Activated naive CD8-positive, alpha-beta T cell treated with anti-CD3 and anti-CD28 coated beads, Interleukin-2, amount 50 U/mL, for 24 hours (primary cell): ENCODE measurements around the gene MBD6.
"Not testable (repeated sequence)": the region's sequence is repeated elsewhere in the genome, so short reads cannot be mapped to it uniquely, and the experiment has no call there.

Experiments used
- ATAC-seq: fragments of 150-1000 bp; cut with Tn5 transposase; one replicate; pipeline ENCODE4 v1.10.0; 2021
- DNase-seq: peaks from one replicate; pipeline ENCODE4 v3.0.0; 2021
- H3K27ac Mint-ChIP-seq: one replicate; pipeline ENCODE4 v1.8.0; 2021; ENCODE audit warnings: mild to moderate bottlenecking, mixed read lengths
- H3K27me3 Mint-ChIP-seq: one replicate; pipeline ENCODE4 v1.8.0; 2021; ENCODE audit warnings: mixed read lengths
- H3K36me3 Mint-ChIP-seq: one replicate; pipeline ENCODE4 v1.8.0; 2021; ENCODE audit warnings: low read depth, mixed read lengths
- H3K4me1 Mint-ChIP-seq: one replicate; pipeline ENCODE4 v1.8.0; 2021; ENCODE audit warnings: mixed read lengths
- H3K4me3 Mint-ChIP-seq: one replicate; pipeline ENCODE4 v1.8.0; 2021; ENCODE audit warnings: mild to moderate bottlenecking, moderate library complexity, mixed read lengths
- H3K9me3 Mint-ChIP-seq: one replicate; pipeline ENCODE4 v1.8.0; 2021; ENCODE audit warnings: mixed read lengths

Gene MBD6

DNA sequence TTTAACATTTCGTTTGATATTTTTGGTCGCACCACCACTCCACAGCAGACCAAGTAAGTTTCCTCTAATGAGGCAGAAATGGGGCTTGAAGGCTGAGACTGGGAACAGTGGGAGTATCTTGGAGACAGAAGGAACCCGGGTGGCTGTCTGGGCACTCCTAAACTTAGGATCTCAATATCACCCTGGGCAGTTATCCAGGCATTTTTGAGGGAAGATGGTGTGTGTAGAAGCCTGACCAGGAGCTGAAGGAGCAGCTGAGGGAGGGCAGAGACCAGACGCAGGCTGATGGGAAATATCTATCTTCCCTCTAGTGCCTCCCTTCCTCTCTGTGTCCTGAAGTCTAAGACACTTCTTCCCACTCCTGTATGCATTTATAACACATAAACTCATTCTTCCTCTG, 24.1 kb upstream of the MBD6 start:
- Mint-ChIP-seq H3K4me3 (no peak overlapping the region), H3K4me1 (peaks cover 3% of the 10 kb centered on the region), H3K36me3 (peaks cover 63% of the 10 kb centered on the region), H3K9me3 (no peaks in the 10 kb centered on the region), H3K27ac (peak overlapping the region; percentile 30), H3K27me3 (no peaks in the 10 kb centered on the region)
- DNase-seq = no peak
- ATAC-seq = no peak

DNA sequence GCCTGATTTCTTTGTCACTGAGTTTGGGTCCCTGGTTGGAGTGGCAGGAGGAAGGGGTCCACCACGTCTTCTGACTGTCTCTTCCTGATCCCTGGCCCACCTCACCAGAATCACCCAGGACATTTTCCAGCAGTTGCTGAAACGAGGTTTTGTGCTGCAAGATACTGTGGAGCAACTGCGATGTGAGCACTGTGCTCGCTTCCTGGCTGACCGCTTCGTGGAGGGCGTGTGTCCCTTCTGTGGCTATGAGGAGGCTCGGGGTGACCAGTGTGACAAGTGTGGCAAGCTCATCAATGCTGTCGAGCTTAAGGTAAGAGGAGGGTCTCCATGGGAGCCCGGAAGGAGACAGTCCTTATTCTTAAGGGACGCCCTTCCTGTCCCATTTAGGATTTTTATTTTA, 22.4 kb upstream of the MBD6 start:
- no peak overlapping the region for H3K27ac Mint-ChIP-seq
- ATAC-seq (no peak), DNase-seq (no peak)
- no peaks in the 10 kb centered on the region for H3K27me3 Mint-ChIP-seq
- H3K9me3 Mint-ChIP-seq = no peaks in the 10 kb centered on the region
- peaks cover 4% of the 10 kb centered on the region for H3K4me1 Mint-ChIP-seq
- peaks cover 74% of the 10 kb centered on the region for H3K36me3 Mint-ChIP-seq
- no peak overlapping the region for H3K4me3 Mint-ChIP-seq

DNA sequence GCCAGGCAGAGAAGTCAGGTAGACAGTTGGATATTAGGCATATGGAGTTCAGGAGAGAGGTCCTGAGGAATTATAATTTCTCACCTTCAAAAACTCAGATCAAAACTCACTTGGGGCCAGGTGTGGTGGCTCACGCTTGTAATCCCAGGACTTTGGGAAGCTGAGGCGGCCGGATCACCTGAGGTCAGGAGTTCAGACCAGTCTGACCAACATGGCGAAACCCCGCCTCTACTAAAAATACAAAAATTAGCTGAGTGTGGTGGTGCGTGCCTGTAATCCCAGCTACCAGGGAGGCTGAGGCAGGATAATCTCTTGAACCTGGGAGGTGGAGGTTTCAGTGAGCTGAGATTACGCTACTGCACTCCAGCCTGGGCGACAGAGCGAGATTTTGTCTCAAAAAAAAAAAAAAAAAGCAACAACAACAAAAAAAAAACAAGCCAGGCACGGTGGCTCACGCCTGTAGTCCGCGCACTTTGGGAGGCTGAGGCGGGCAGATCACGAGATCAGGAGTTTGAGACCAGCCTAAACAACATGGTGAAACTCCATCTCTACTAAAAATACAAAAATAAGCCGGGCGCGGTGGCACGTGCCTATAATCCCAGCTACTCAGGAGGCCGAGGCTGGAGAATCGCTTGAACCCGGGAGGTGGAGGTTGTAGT, 20.2 kb upstream of the MBD6 start:
- H3K4me1 Mint-ChIP-seq, H3K27me3 Mint-ChIP-seq, ATAC-seq, H3K9me3 Mint-ChIP-seq, H3K4me3 Mint-ChIP-seq, H3K27ac Mint-ChIP-seq, DNase-seq: not testable (repeated sequence)
- H3K36me3 Mint-ChIP-seq = peaks cover 76% of the 10 kb centered on the region

DNA sequence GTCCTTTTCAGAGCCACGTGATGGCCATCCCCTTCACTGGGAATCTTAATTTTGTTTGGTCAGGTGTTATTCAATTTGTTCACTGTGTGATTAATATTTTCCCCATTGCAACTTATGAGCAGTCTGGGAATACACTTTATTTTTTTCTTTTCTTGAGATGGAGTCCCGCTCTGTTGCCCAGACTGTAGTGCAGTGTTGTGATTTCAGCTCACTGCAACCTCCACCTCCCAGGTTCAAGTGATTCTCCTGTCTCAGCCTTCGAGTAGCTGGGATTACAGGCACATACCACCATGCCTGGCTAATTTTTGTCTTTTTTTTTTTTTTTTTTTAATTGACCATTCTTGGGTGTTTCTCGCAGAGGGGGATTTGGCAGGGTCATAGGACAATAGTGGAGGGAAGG, 16.1 kb upstream of the MBD6 start:
- H3K27me3 Mint-ChIP-seq, ATAC-seq: not testable (repeated sequence)

DNA sequence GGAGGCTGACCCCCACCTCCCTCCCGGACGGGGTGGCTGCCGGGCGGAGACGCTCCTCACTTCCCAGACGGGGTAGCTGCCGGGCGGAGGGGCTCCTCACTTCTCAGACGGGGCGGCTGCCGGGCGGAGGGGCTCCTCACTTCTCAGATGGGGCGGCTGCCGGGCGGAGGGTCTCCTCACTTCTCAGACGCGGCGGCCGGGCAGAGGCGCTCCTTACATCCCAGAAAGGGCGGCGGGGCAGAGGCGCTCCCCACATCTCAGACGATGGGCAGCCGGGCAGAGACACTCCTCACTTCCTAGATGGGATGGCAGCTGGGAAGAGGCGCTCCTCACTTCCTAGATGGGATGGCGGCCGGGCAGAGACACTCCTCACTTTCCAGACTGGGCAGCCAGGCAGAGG, 14.8 kb upstream of the MBD6 start:
- not testable (repeated sequence) for H3K4me3 Mint-ChIP-seq, H3K4me1 Mint-ChIP-seq, ATAC-seq, H3K27me3 Mint-ChIP-seq, H3K27ac Mint-ChIP-seq, H3K9me3 Mint-ChIP-seq, DNase-seq
- peaks cover 59% of the 10 kb centered on the region for H3K36me3 Mint-ChIP-seq

More for the DNA sequence above, 16.1 kb upstream of the MBD6 start:
- DNase-seq, H3K4me3 Mint-ChIP-seq, H3K9me3 Mint-ChIP-seq, H3K27ac Mint-ChIP-seq, H3K4me1 Mint-ChIP-seq: not testable (repeated sequence)
- peaks cover 54% of the 10 kb centered on the region for H3K36me3 Mint-ChIP-seq

DNA sequence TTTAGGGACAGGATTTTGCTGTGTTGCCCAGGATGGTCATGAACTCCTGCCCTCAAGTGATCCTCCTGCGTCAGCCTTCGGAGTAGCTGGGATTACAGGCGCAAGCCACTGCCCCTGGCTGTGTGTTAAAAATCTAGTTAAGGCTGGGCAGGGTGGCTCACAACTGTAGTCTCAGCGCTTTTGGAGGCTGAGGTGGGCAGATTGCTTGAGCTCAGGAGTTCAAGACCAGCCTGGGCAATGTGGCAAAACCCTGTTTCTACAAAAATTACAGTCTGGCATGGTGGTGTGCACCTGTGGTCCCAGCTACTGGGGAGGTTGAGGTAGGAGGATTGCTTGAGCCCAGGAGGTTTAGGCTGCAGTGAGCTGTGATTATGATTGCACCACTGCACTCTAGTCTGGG, 11.5 kb upstream of the MBD6 start:
- DNase-seq (no peak), ATAC-seq (no peak)
- Mint-ChIP-seq H3K4me3 (no peak overlapping the region), H3K27me3 (no peaks in the 10 kb centered on the region), H3K36me3 (peaks cover 61% of the 10 kb centered on the region), H3K4me1 (peaks cover 2% of the 10 kb centered on the region), H3K27ac (no peak overlapping the region), H3K9me3 (no peaks in the 10 kb centered on the region)

DNA sequence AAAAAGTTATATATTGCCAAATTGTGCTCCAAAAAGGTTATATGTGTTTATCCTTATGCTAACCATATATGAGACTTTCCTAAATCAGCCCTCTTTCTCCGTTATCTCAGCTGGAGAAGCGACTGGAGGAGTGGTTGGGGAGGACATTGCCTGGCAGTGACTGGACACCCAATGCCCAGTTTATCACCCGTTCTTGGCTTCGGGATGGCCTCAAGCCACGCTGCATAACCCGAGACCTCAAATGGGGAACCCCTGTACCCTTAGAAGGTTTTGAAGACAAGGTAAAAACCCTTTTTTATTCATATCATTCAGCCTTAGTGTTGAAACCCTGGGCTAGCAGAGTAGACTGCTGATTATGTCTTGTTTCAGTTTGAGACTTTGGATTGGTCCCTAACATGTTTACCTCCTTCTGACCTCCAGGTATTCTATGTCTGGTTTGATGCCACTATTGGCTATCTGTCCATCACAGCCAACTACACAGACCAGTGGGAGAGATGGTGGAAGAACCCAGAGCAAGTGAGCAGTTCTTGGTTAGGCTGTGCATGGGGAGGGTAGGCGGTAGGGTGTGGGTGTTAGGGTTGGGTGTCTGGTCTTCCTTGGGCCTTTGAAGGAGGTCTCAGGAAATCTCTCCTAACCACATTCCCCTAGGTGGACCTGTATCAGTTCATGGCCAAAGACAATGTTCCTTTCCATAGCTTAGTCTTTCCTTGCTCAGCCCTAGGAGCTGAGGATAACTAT, 10.9 kb upstream of the MBD6 start:
- H3K36me3 Mint-ChIP-seq = peaks cover 61% of the 10 kb centered on the region
- H3K9me3 Mint-ChIP-seq = no peaks in the 10 kb centered on the region
- DNase-seq = no peak
- H3K4me3 Mint-ChIP-seq = no peak overlapping the region
- no peaks in the 10 kb centered on the region for H3K27me3 Mint-ChIP-seq
- H3K27ac Mint-ChIP-seq = peak overlapping the region; percentile 70
- ATAC-seq = no peak
- peaks cover 2% of the 10 kb centered on the region for H3K4me1 Mint-ChIP-seq

DNA sequence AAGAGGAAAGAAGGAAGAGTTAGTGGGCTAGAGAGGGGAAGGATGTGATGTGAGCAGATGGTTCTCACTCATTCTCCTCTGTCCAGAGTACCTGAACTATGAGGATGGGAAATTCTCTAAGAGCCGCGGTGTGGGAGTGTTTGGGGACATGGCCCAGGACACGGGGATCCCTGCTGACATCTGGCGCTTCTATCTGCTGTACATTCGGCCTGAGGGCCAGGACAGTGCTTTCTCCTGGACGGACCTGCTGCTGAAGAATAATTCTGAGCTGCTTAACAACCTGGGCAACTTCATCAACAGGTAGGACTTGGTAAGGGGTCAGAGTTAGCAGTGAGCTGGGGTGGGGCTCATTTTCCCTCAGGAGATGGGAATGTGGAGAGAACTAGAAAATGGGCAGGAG, 10.0 kb upstream of the MBD6 start:
- H3K36me3 Mint-ChIP-seq = peaks cover 70% of the 10 kb centered on the region
- ATAC-seq (no peak), DNase-seq (no peak)
- peak overlapping the region; percentile 70 for H3K27ac Mint-ChIP-seq
- H3K27me3 Mint-ChIP-seq = no peaks in the 10 kb centered on the region
- peaks cover 7% of the 10 kb centered on the region for H3K4me1 Mint-ChIP-seq
- H3K4me3 Mint-ChIP-seq = no peak overlapping the region
- H3K9me3 Mint-ChIP-seq = no peaks in the 10 kb centered on the region

DNA sequence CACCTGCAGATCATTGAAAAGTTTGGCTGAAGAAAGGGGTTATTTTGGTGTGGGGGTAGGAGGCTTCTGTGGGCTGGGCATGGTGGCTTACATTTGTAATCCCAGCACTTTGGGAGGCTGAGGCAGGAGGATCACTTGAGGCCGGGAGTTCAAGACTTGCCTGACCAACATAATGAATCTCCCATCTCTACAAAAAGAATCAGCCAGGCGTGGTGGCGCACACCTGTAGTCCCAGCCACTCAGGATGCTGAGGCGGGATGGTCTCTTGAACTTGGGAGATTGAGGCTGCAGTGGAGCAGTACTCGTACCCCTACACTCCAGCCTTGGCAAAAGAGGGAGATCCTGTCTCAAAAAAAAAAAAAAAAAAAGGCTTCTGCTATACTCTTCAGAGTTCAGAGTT, 9.4 kb upstream of the MBD6 start:
- ATAC-seq (no peak), DNase-seq (no peak)
- Mint-ChIP-seq H3K9me3 (no peaks in the 10 kb centered on the region), H3K27ac (no peak overlapping the region), H3K4me3 (no peak overlapping the region), H3K36me3 (peaks cover 75% of the 10 kb centered on the region), H3K27me3 (no peaks in the 10 kb centered on the region), H3K4me1 (peaks cover 11% of the 10 kb centered on the region)

DNA sequence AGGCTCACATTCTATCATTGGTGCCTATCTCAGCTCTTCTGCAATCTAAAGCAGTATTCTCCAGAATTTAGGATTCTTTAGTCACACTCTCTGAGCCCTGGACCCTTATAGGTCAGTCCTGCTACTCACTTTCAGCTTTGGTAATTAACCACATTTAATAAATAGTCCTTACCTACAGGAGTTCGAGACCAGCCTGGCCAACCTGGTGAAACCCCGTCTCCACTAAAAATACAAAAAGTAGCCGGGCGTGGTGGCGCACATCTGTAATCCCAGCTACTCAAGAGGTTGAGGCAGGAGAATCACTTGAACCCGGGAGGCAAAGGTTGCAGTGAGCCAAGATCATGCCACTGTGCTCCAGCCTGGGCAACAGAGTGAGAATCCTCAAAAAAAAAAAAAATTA, 8.9 kb upstream of the MBD6 start:
- not testable (repeated sequence) for DNase-seq, H3K9me3 Mint-ChIP-seq, ATAC-seq, H3K27me3 Mint-ChIP-seq, H3K27ac Mint-ChIP-seq, H3K4me3 Mint-ChIP-seq
- peaks cover 15% of the 10 kb centered on the region for H3K4me1 Mint-ChIP-seq
- H3K36me3 Mint-ChIP-seq = peaks cover 79% of the 10 kb centered on the region

DNA sequence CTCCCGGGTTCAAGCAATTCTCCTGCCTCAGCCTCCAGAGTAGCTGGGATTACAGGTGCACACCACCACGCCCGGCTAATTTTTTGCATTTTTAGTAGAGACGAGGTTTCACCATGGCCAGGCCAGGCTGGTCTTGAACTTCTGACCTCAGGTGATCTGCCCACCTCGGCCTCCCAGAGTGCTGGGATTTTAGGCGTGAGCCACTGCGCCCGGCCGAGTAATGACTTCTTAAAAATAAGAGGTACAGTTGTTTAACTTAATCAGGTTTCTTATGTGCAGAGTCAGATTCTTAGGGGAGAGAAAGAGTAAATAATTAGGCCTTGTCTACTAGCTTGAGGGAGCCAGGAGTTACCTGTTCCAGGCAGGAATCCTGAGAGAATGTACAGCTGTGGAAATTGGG, 8.4 kb upstream of the MBD6 start:
- not testable (repeated sequence) for H3K4me3 Mint-ChIP-seq, ATAC-seq, H3K9me3 Mint-ChIP-seq, H3K27me3 Mint-ChIP-seq, DNase-seq
- peak overlapping the region; percentile 39 for H3K27ac Mint-ChIP-seq
- peaks cover 81% of the 10 kb centered on the region for H3K36me3 Mint-ChIP-seq
- peaks cover 21% of the 10 kb centered on the region for H3K4me1 Mint-ChIP-seq

DNA sequence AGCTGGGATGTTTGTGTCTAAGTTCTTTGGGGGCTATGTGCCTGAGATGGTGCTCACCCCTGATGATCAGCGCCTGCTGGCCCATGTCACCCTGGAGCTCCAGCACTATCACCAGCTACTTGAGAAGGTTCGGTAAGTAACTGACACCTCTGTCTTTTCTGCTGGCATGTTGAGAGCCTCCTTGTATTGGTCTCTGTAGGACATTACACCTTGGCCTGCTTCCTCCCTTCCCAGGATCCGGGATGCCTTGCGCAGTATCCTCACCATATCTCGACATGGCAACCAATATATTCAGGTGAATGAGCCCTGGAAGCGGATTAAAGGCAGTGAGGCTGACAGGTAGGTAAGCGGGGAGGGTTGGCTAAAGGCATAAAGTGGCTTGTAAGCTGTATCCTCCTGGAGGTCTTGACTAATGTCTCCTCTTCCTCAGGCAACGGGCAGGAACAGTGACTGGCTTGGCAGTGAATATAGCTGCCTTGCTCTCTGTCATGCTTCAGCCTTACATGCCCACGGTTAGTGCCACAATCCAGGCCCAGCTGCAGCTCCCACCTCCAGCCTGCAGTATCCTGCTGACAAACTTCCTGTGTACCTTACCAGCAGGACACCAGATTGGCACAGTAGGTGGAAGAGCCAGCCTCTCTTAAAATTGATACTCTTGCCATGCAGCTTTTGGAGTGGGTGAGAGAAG, 7.8 kb upstream of the MBD6 start:
- no peak for ATAC-seq
- no peak for DNase-seq
- Mint-ChIP-seq H3K9me3 (no peaks in the 10 kb centered on the region), H3K36me3 (peaks cover 83% of the 10 kb centered on the region), H3K27ac (peak overlapping the region; percentile 39), H3K27me3 (no peaks in the 10 kb centered on the region), H3K4me3 (no peak overlapping the region), H3K4me1 (peaks cover 22% of the 10 kb centered on the region)

DNA sequence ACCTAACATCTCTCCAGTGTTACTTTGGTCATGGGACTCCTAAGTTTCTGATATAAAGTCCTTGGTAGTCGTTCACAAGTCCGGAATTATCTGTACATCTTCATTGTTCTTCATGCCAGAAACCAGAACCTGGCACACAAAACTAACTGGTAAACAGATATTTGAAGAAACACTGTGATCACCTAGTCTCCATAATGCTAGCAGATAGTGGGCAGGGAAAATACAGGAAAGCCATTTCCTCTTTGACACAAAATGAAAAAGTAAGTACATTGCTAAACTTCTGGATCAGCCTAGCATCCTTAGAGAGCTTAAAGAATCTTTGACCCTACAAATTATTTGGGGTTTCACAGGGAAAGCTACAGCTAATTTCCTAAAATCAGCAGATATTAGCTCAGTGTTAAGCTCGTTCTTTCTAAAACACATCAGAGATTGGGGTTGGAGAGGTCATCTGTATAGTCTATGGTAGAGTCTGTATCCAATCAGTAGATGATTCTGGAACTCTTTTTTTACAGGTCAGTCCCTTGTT, 7.2 kb upstream of the MBD6 start:
- DNase-seq (no peak), ATAC-seq (no peak)
- peaks cover 88% of the 10 kb centered on the region for H3K36me3 Mint-ChIP-seq
- H3K4me3 Mint-ChIP-seq = no peak overlapping the region
- peaks cover 26% of the 10 kb centered on the region for H3K4me1 Mint-ChIP-seq
- no peaks in the 10 kb centered on the region for H3K27me3 Mint-ChIP-seq
- peak overlapping the region; percentile 12 for H3K27ac Mint-ChIP-seq
- no peaks in the 10 kb centered on the region for H3K9me3 Mint-ChIP-seq

DNA sequence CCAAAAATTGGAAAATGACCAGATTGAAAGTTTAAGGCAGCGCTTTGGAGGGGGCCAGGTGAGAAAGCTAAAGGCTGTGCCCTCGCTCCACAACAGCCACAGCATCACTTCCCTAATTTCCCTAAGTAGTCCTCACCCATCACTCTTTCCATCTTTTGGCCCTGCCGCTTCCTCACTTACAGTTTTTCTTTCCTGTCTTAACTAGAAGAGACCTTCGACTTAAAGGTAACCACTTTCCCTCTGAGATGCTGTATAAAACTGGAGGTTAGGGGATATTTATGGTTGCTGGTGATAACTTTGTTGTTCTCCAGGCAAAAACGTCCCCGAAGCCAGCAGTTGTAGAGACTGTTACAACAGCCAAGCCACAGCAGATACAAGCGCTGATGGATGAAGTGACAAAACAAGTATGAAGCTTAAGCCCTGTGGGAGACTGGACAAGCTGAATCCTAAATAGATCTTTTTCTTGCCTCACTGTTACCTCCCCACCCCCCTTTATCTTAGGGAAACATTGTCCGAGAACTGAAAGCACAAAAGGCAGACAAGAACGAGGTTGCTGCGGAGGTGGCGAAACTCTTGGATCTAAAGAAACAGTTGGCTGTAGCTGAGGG, 6.6 kb upstream of the MBD6 start:
- H3K27me3 Mint-ChIP-seq = no peaks in the 10 kb centered on the region
- DNase-seq (no peak), ATAC-seq (no peak)
- no peak overlapping the region for H3K4me3 Mint-ChIP-seq
- H3K27ac Mint-ChIP-seq = peak overlapping the region; percentile 65
- H3K4me1 Mint-ChIP-seq = peaks cover 29% of the 10 kb centered on the region
- H3K36me3 Mint-ChIP-seq = peaks cover 86% of the 10 kb centered on the region
- H3K9me3 Mint-ChIP-seq = no peaks in the 10 kb centered on the region
